Panc1 (cell line): ENCODE data around the gene HIGD2A. TPM values are rescaled to one million over a fixed set of nuclear protein-coding genes. Genes with fewer than 3 reads are reported as not detected.

Experiments used
- ATAC-seq: fragments of 200-7000 bp; cut with Tn5 transposase; 2 replicates; pipeline ENCODE4 v1.9.1; 2020; ENCODE audit warnings: mild to moderate bottlenecking, moderate library complexity
- BruUV-seq: library from RNA; stranded (reverse); fragments of 400-500 nt; replicated peaks from 2 replicates; lab custom pipeline; 2021; lab: Mats Ljungman, UMichigan
- CTCF ChIA-PET: fragments of 300-600 bp; sonication (Branson Sonifier 250); formaldehyde crosslinking; loops from one replicate; lab custom pipeline; 2022; ENCODE audit warnings: antibody characterized with exemption; lab: Charles Lee
- POLR2A ChIA-PET: fragments of 300-600 bp; sonication (Branson Sonifier 250); formaldehyde crosslinking; loops from one replicate; lab custom pipeline; 2022; ENCODE audit warnings: antibody characterized with exemption; lab: Charles Lee
- DNase-seq: peaks from one replicate; pipeline ENCODE4 v3.0.0-alpha.2; 2010; ENCODE audit warnings: low read depth, low spot score
- H3K27ac ChIP-seq: 2 replicates; pipeline ENCODE4 v1.5.1; 2011; ENCODE audit warnings: mild to moderate bottlenecking, low read length, inconsistent platforms
- H3K27me3 ChIP-seq: fragments of 200-500 bp; sonication (Bioruptor generic); 2 replicates; pipeline ENCODE4 v1.6.0; 2014; ENCODE audit warnings: low read length, inconsistent platforms; ENCODE audit not compliant: control insufficient read depth, insufficient read depth
- H3K36me3 ChIP-seq: fragments of 200-500 bp; sonication (Bioruptor generic); 2 replicates; pipeline ENCODE4 v1.5.1; 2014; ENCODE audit warnings: inconsistent platforms, mild to moderate bottlenecking, low read length, moderate library complexity; ENCODE audit not compliant: control insufficient read depth, insufficient read depth
- H3K4me1 ChIP-seq: 2 replicates; pipeline ENCODE4 v1.5.1; 2011; ENCODE audit warnings: inconsistent platforms, mild to moderate bottlenecking, low read length, moderate library complexity; ENCODE audit not compliant: control insufficient read depth, insufficient read depth
- H3K4me3 ChIP-seq, 2 experiments: 2 replicates each; pipeline ENCODE4 v1.5.1; 2011 to 2012; ENCODE audit warnings: low read depth in 2 of 2, low read length in 2 of 2, mild to moderate bottlenecking in 2 of 2, inconsistent platforms in 1 of 2, moderate library complexity in 1 of 2
- H3K9me3 ChIP-seq: fragments of 200-500 bp; sonication (Bioruptor generic); 2 replicates; pipeline ENCODE4 v1.5.1; 2014; ENCODE audit warnings: low read depth, mild to moderate bottlenecking, inconsistent platforms, low read length, moderate library complexity; ENCODE audit not compliant: control insufficient read depth, insufficient read depth
- CTCF ChIP-seq: fragments of 450-650 bp; IDR thresholded peaks from 2 replicates; pipeline ENCODE4 v1.5.1; 2017; ENCODE audit warnings: mild to moderate bottlenecking
- POLR2AphosphoS5 ChIP-seq: IDR thresholded peaks from 2 replicates; pipeline ENCODE4 v1.6.1; 2012; ENCODE audit warnings: mild to moderate bottlenecking, low read depth, low read length, moderate library complexity
- REST ChIP-seq, 2 experiments: IDR thresholded peaks; 2 replicates each; pipeline ENCODE4 v1.6.1; 2011 to 2012; ENCODE audit warnings: low read depth in 2 of 2, control low read depth in 1 of 2, low read length in 1 of 2, mild to moderate bottlenecking in 1 of 2, moderate library complexity in 1 of 2; ENCODE audit not compliant: insufficient read depth in 1 of 2
- SIN3A ChIP-seq: IDR thresholded peaks from 2 replicates; pipeline ENCODE4 v1.6.1; 2012; ENCODE audit warnings: low read depth, mild to moderate bottlenecking, low read length, moderate library complexity, borderline replicate concordance; ENCODE audit not compliant: insufficient read depth
- TCF7L2 ChIP-seq: IDR thresholded peaks from 2 replicates; pipeline ENCODE4 v1.6.1; 2011; ENCODE audit warnings: mild to moderate bottlenecking, low read depth, low read length, inconsistent platforms
- in situ Hi-C: cut with HindIII; loops from 2 replicates; pipeline ENCODE4 v1.10.0; 2016; ENCODE audit warnings: low sequenced_read_pairs, low pct_unique_long_range_greater_than_20kb
- intact Hi-C: fragments of 100-400 bp; cut with micrococcal nuclease; formaldehyde crosslinking; loops from one replicate; pipeline ENCODE4 v1.10.0; 2022; ENCODE audit not compliant: unreplicated experiment
- total RNA-seq: library from RNA; stranded (reverse); gene quantifications from one replicate; pipeline ENCODE4 v1.2.1, GENCODE V29; 2021; ENCODE audit not compliant: unreplicated experiment

Gene HIGD2A
- total RNA-seq, 1 experiment from 2014 or later: 162 TPM

- Histone ChIP-seq H3K4me3 (no peak overlapping the region), H3K4me1 (no peaks in the 10 kb centered on the region; the same call in 1 of the 2 replicates), H3K36me3 (no peaks in the 10 kb centered on the region), H3K27ac (peak overlapping the region; percentile 35; the same call in 1 of the 2 replicates), H3K9me3 (no peaks in the 10 kb centered on the region), H3K27me3 (no peaks in the 10 kb centered on the region)
- ChIA-PET POLR2A (no interaction called here), CTCF (interaction anchor here (0.6 kb wide), 1 partner anchor 191 kb away, joined by 4 read pairs; no protein-coding TSS in a partner anchor)
- intact Hi-C loops: no loop called here
- ATAC-seq: peak; percentile 86
- no TSS peak for BruUV-seq
- TF ChIP-seq POLR2AphosphoS5 (no peak), REST (IDR thresholded peaks at IDR 0.05; ENCODE audit: insufficient read depth in 1 of 2, low read depth in 2 of 2, low read length in 1 of 2) (no peak), TCF7L2 (no peak), CTCF (no peak), SIN3A (no peak)
- DNase-seq: no peak
- in situ Hi-C loops: no loop called here
These were observed 35.6 kb downstream of the HIGD2A start for GRCh38 chr5:176424181-176424580.

- Histone ChIP-seq H3K36me3 (no peaks in the 10 kb centered on the region), H3K9me3 (no peaks in the 10 kb centered on the region), H3K4me1 (peaks cover 4% of the 10 kb centered on the region), H3K4me3 (no peak overlapping the region), H3K27ac (no peak overlapping the region), H3K27me3 (no peaks in the 10 kb centered on the region)
- in situ Hi-C loops: no loop called here
- no TSS peak for BruUV-seq
- CTCF ChIA-PET: no interaction called here
- ATAC-seq (no peak), DNase-seq (no peak)
- TF ChIP-seq CTCF (no peak), TCF7L2 (no peak; the same call in 1 of the 2 replicates), REST (IDR thresholded peaks at IDR 0.05; ENCODE audit: insufficient read depth in 1 of 2, low read depth in 2 of 2, low read length in 1 of 2) (no peak), POLR2AphosphoS5 (no peak), SIN3A (no peak)
- POLR2A ChIA-PET: no interaction called here
- intact Hi-C loops: no loop called here
These were observed 36.6 kb downstream of the HIGD2A start for GRCh38 chr5:176425138-176425537.
